Skeletal muscle satellite cell (primary cell): ENCODE results near the gene AQP12A.
"Not testable (repeated sequence)": the region's sequence is repeated elsewhere in the genome, so short reads cannot be mapped to it uniquely, and the experiment has no call there.

Source experiments
- H3K27me3 ChIP-seq: 2 replicates; pipeline ENCODE4 v1.7.0; 2013; ENCODE audit warnings: low read length; ENCODE audit not compliant: control insufficient read depth, insufficient read depth
- H3K36me3 ChIP-seq: 2 replicates; pipeline ENCODE4 v1.7.0; 2013; ENCODE audit warnings: mild to moderate bottlenecking, control low read depth, low read length; ENCODE audit not compliant: insufficient read depth
- H3K4me1 ChIP-seq: 2 replicates; pipeline ENCODE4 v1.7.0; 2013; ENCODE audit warnings: low read length; ENCODE audit not compliant: control insufficient read depth, insufficient read depth
- H3K4me2 ChIP-seq: 2 replicates; pipeline ENCODE4 v1.7.0; 2013; ENCODE audit warnings: mild to moderate bottlenecking, low read length
- H3K4me3 ChIP-seq: 2 replicates; pipeline ENCODE4 v1.7.0; 2013; ENCODE audit warnings: low read length
- H3K9ac ChIP-seq: 2 replicates; pipeline ENCODE4 v1.7.0; 2013; ENCODE audit warnings: mild to moderate bottlenecking, low read depth, low read length, moderate library complexity
- H3K9me3 ChIP-seq: replicated peaks from 2 replicates; pipeline ENCODE4 v1.7.0; 2013; ENCODE audit warnings: mild to moderate bottlenecking, control low read depth, low read length

AQP12A gene

DNA sequence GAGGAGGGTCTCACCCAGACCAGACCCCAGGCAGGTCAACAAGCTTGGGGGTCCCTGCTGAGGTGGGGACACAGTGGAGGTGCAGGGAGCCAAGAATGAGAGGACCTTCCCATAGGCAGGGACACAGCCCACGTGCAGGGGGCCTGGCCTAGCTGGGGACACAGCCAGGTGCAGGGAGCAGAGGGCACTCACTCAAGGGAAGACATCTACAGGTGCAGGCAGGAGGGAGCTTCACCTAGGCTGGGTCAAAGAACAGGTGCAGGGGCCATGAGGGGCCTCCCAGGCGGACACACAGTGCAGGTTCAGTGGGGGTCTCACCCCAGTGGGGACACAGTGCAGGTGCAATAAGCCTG, 615 bp upstream of the AQP12A start:
- not testable (repeated sequence) for H3K9ac ChIP-seq, H3K4me3 ChIP-seq, H3K9me3 ChIP-seq, H3K4me1 ChIP-seq, H3K36me3 ChIP-seq, H3K4me2 ChIP-seq
- peaks cover 13% of the 10 kb centered on the region for H3K27me3 ChIP-seq

DNA sequence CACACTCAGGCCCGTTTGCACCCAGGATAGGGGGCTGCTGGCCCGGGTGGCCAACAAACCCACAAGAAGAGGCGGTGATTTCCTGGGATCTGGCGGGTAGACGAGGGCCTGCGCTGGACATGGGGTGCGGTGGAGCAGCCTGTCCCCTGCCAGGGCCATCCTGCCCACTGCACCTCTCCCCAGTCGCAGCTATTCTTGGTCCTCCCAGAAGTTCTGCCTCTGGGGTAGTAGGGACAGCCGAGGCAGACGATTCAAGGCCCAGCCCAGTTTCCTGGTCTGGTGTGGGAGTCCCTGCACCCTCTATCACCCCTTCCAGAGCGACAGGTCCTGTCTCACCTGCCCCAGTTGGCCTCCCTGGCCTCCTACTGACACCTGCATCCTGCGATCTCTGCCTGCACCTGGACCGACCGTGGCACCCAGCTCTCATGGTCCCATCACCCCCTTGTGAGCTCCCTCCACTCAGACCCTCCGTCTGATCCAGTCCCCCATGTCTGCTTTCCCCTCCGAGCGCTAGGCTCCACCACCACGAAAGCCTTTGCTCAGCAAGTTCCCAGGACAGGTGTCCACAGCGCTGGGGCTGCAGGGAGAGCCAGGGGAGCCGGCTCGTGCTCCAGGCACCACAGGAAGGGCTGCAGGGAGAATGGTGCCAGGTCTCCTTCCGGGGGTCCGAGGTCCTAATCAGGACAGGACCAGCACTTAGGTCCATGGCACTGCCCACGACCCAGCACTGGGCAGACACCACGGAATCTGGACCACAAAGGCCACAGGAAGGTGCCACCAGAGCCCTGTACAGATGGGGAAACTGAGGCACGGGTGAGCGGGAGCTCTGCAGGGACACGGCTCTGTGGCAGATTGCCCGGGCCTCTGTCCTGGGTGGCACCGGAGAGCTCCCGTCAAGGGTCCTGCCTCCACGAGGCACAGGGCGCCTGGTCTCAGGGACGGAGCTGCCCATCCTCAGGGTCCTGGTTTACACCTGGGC, 1.2 kb downstream of the AQP12A start:
- not testable (repeated sequence) for H3K27me3 ChIP-seq, H3K9ac ChIP-seq, H3K36me3 ChIP-seq, H3K9me3 ChIP-seq, H3K4me3 ChIP-seq, H3K4me1 ChIP-seq, H3K4me2 ChIP-seq

DNA sequence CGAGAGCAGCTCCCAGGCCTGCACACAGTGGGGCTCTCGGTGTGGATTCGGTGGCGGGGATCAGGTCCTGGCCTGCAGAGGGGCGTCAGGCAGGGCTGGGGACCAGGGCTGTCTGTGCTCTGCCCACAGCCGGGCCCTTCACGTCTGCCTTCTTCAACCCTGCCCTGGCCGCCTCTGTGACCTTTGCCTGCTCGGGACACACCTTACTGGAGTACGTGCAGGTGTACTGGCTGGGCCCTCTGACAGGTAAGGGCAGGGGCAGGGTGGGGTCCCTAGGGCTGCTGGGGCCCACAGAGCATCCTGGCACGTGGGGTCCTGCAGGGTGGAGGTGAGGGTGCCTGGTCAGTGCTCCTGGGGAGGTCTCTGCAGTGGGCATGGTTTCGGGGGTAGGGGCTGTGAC, 2.6 kb downstream of the AQP12A start:
- not testable (repeated sequence) for H3K4me2 ChIP-seq, H3K4me1 ChIP-seq, H3K9me3 ChIP-seq, H3K9ac ChIP-seq, H3K4me3 ChIP-seq, H3K36me3 ChIP-seq, H3K27me3 ChIP-seq

DNA sequence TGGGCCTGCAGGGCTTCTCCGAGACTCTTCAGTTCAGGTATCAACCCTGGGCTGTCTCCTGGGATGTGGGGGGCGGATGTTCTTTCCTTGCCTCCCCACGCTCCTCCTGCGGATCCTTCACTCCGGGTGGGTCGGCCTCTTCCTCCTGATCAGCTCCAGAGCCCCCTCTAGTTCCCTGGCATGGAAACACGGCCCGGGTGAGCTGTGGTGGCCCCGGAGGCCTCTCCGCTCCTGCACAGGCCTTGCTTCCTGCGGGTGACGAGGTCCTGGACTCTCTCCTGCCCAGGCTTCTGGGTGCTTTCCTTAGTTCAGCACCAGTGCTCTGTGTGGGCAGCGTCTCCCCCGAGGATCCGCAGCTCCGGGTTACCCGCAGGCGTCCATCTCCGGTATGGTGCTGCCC, 3.9 kb downstream of the AQP12A start:
- H3K9ac ChIP-seq, H3K4me2 ChIP-seq, H3K36me3 ChIP-seq, H3K9me3 ChIP-seq, H3K4me1 ChIP-seq, H3K4me3 ChIP-seq, H3K27me3 ChIP-seq: not testable (repeated sequence)

DNA sequence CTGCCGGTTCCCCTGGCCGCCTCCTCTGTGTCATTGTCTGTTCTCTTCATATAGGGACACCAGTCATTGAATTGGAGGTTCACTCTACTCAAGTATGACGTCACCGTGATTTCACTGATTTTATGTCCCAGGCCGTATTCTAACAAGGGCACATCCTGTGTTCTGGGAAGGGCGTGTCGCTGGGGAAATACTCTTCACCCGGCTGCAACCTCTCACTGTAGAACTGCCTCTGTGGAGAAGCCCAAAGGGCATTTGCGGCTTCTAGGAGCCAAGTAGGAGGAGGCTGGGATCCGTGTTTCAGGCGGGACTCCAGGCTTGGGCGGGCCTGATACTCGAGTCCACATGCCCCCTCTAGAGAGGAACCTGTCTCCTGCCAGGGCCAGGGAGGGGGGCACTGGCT, 4.8 kb downstream of the AQP12A start:
- H3K4me3 ChIP-seq, H3K4me2 ChIP-seq, H3K27me3 ChIP-seq, H3K9me3 ChIP-seq, H3K4me1 ChIP-seq, H3K36me3 ChIP-seq, H3K9ac ChIP-seq: not testable (repeated sequence)

DNA sequence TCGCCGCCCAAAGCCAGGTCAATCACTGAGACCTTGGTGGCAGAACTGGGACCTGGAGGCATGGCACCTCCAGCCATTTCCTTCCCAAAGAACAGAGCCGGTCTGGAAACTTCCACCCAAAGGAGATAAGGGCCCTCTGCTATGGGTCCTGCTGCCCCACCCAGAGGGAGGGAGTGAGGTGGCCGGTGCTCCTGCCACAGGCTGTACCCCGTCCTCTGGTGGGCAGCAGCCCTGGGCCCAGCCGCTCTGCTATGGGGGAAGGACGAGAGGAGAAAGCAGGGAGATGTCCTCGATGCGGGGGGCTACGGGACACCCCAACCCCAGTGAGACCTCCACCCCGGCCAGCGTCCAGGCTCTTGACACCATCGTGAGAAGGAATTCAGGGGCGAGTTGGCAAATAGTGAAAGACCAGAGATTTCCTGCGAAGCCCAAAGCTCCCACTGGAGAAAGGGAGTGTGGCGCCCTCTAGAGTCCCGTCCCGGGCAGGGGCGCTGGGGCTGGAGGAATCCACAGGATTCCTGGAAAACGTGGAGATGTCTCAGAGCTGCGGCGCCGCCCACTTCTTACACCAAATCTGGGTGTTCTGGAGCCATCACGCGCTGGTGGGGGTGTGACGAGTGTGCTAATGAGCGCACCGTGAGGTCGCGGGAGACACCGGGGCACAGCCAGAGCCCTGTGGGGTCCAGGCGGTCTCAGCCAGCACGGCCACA, 7.3 kb downstream of the AQP12A start:
- H3K4me3 ChIP-seq, H3K9me3 ChIP-seq, H3K4me2 ChIP-seq, H3K4me1 ChIP-seq, H3K9ac ChIP-seq, H3K36me3 ChIP-seq: not testable (repeated sequence)
- peaks cover 11% of the 10 kb centered on the region for H3K27me3 ChIP-seq

DNA sequence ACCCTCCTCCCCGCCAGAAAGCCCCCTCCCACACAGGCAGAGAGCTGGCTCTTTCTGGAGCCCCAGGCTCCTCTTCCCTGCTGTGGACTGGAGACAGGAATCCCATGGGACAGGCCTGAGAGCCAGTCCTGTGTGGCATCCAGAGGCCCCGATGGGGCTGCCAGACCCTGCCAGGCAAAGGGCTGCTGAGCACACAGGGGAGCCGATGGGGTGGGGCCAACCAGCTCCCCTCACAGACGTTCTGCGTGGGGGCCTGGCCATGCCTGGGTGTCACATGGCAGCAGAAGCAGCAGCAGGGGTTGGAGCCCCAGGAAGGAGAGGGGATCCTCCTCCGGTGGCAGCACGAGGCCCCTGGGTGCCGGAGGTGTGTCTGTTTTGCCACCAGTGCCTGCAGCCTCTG, 8.2 kb downstream of the AQP12A start:
- not testable (repeated sequence) for H3K36me3 ChIP-seq, H3K4me3 ChIP-seq, H3K9me3 ChIP-seq, H3K4me1 ChIP-seq, H3K9ac ChIP-seq, H3K4me2 ChIP-seq
- H3K27me3 ChIP-seq: peaks cover 16% of the 10 kb centered on the region

DNA sequence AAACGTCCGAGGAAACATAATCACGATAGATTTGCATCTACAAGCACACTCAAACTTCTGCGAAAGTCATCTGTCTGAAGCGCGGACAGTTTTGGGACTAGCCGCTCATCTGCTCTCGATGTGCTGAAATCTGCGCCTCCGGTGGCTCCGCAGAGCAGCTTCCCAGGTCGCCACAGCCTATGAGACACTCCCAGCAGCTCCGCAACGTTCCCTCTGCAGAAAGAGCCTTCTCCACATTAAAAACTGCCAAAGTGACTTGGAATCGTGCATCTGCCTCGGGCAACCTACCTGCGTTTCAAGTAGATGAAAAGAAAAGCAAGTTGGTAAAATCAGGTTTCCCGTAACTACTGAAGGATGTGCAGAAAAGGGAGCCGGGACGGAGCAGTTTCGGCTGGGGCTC, 8.9 kb downstream of the AQP12A start:
- not testable (repeated sequence) for H3K4me2 ChIP-seq, H3K4me1 ChIP-seq, H3K36me3 ChIP-seq, H3K4me3 ChIP-seq, H3K9me3 ChIP-seq, H3K9ac ChIP-seq
- H3K27me3 ChIP-seq: peaks cover 24% of the 10 kb centered on the region

DNA sequence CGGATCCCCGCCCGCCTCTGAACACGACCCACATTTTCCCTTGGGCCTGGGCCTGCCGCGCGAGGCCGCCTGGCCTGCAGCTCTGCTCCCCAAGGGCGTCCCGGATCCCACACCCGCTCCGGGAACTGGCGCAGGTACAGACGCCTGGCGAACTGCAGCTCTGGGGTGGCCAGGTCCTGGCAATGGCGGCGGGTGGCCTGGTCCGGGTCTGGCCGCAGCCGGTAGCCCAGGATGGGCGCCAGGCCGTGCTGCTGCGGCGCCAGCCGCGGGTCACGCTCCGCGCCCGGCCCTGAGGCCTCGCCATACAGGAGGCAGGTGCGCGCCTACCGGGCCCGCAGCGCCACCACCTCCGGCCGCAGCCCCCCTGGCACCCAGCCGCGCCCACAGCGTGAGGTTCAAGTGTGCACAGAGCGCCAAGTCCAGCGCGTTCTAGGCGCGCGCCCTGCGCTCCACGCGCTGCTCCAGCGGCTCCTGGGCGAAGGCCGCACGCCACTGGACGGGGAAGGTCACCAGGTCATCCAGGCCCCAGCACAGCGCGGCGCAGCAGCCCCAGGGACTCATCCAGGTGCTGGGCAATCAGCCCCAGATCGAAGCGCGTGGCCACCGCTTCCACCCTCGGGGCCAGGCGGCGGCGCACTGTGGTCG, 9.5 kb downstream of the AQP12A start:
- Histone ChIP-seq H3K4me2 (no peak overlapping the region), H3K9ac (no peak overlapping the region), H3K36me3 (no peaks in the 10 kb centered on the region), H3K4me1 (no peaks in the 10 kb centered on the region), H3K4me3 (no peak overlapping the region), H3K27me3 (peaks cover 27% of the 10 kb centered on the region), H3K9me3 (no peaks in the 10 kb centered on the region)

DNA sequence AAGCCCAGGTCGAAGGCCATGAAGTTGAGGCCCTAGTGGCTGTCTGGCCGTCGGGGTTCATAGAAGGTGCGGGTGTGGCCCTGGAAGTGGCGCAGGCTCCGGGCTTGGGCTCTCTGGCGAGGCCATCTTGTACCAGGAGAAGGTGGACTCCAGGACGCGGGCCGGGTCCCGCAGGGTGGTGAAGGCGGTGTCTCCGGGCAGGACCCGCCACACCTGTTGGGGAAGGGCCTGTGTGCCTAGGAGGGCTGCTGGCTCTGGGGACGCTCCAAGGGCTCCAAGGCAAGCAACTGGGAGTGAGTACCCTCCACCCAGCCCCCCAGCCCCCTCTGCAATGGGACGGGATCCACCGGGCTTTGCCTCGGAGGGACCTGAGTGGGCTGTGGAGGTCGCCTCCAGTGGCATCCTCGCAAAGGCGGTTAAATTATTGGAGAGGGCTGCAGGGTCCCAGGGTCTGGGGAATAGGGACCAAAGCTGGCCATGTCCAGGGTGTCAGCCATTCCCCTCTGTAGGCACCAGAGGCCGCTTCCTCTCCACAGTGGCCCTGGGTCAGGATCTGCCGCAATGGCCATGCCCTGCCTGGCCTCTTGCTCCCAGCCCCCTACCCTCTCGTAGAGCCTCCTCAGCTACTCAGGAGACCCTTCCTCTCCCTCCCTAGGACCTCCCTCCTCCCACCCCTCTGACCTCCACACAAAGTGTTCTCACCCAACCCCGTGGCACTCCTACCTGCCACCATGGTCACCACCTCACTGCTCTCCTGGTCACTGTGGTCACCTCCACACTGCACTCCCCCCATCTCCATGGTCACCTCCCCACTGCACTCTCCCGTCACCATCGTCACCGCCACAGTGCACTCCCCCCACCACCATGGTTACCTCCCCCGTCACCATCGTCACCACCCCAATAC, 10.3 kb downstream of the AQP12A start:
- Histone ChIP-seq H3K27me3 (peaks cover 33% of the 10 kb centered on the region), H3K9me3 (no peaks in the 10 kb centered on the region), H3K36me3 (no peaks in the 10 kb centered on the region), H3K4me2 (no peak overlapping the region), H3K9ac (no peak overlapping the region), H3K4me1 (no peaks in the 10 kb centered on the region), H3K4me3 (no peak overlapping the region)

DNA sequence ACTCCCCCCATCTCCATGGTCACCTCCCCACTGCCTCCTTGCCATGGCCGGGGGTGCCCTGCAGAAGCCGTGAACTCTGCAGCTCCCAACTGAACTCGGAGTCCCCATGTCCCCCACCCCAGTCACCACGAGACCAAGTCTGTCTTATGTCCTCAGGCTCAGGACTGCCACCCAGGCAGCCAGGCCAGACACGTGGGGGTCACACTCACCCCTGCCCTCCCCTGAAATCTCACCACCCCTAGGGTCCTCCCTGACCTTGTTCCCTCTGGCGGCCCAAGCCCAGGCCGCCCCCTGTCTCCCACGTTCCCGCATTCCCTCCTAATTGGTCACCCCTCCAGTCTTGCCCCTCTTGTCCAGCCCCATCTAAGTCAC, 11.0 kb downstream of the AQP12A start:
- Histone ChIP-seq H3K9ac (no peak overlapping the region), H3K9me3 (no peaks in the 10 kb centered on the region), H3K4me1 (no peaks in the 10 kb centered on the region), H3K4me3 (no peak overlapping the region), H3K27me3 (peaks cover 40% of the 10 kb centered on the region), H3K36me3 (no peaks in the 10 kb centered on the region), H3K4me2 (no peak overlapping the region)
